Gastroesophageal sphincter (tissue), 3 donors: ENCODE results near the gene ROR1.

Experiments
- CTCF ChIP-seq, 4 experiments: fragments of 200-600 bp in 2 of 4; fragments of 450-650 bp in 2 of 4; sonication (generic) in 1 of 4; IDR thresholded peaks; one replicate each; pipeline ENCODE4 v1.5.1; 2017 to 2019; ENCODE audit warnings: antibody characterized with exemption in 4 of 4, mild to moderate bottlenecking in 2 of 4, moderate library complexity in 2 of 4
- POLR2AphosphoS5 ChIP-seq: sonication (generic); formaldehyde crosslinking; IDR thresholded peaks from one replicate; pipeline ENCODE4 v1.6.1; 2017; ENCODE audit warnings: antibody characterized with exemption

DNA sequence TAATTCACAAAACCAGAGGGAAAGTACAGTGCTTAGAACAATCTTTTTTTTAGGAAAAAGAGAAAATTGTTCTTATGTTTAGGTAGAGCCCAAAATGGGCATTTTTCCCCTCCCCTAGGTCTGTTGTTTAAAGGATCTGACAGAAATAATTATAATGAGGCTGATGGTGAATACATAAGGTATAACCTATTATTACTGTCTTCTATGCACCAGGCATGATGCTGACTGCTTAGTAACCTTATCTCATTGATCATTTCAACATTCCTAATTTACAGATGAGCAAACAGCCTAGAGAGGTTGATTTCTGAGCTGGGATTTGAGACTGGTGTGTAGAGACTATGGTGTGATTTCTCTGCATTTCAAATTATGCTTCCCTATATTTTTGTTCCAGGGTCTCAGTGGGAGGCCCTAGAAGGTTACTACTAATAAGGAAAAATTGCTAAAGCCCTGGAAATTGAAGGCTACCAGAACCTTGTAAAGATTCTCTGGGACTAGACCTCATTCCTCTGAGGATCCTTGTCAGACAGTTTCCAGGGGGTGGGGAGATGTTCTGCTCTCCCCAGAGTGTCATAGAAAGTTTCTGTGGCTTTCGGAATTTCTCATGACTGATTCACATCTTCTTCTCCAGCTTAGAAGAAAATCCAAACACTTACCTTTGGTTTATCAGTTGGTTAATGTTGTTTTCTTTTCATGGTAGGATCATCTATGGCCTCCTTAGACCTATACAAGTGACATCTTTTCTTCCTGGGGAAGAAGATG lies 44.9 kb downstream of the ROR1 start:
- TF ChIP-seq CTCF (IDR thresholded peaks at IDR 0.05), result no peak
- no peak for TF ChIP-seq POLR2AphosphoS5
